ENCODE data around the gene MT2A. TPM values are rescaled to one million over a fixed set of nuclear protein-coding genes. Genes with fewer than 3 reads are reported as not detected.
A peak's percentile ranks its signal among the peaks of the same experiment; 100 is the strongest.

The MT2A gene
- total and polyA plus RNA-seq, 3 donors from 2014 or later, result 20.1 to 77.1 (median 30.7) TPM

DNA sequence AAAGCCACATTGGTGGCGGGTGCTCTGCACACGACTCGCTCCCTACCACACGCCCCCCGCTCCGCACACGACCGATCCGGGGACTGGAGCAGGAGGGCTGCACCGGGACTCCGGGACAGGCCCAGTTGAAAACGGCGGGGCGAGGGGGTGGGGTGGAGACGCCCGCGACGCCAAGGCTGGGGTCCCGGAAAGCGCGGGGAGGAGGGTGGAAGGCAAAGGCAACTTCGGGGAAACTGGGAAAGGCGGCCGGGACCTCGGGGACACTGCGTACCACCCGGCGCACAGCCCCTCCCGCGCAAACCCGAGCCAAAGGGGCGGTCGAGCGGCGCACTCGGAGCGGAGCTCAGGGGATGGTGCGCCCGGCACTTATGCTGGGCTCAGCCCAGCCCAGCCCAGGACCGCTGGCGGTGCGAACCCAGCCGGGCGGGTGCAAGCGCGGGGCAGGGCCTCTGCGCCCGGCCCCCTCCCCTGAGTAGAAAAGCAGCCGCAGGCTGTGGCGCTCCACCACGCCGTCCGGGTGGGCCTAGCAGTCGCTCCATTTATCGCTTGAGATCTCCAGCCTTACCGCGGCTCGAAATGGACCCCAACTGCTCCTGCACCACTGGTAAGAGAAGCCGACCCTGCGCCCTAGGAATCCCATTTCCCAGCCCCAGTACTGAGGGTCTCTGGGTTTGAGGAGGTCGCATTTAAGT, 23.9 kb downstream of the MT2A start, which contains the start of gene MT1M:
TSS of gene MT1M (plus strand) at position 504 of the 692 bp plus-strand sequence. CDS start at position 577, 73 bp downstream.
- WGBS, 2 donors, result 2 to 4% methylated on average over 25 to 58 of the region's 61 CpGs
- peaks cover 8% of the 10 kb centered on the region for H3K4me1 ChIP-seq
- no peaks in the 10 kb centered on the region for H3K36me3 ChIP-seq (ENCODE audit: low read depth, missing control alignments)
- intact Hi-C loops (cut with DNase I; ENCODE audit: low total_unique reads), result no loop called here
- DNase-seq, result peak; percentile 34
- H3K9me3 ChIP-seq, result no peaks in the 10 kb centered on the region
- H3K27me3 ChIP-seq, result no peaks in the 10 kb centered on the region
- peak within 1 kb of the TSS; percentile 40 to 57 for H3K4me3 ChIP-seq
- TF ChIP-seq POLR2A (IDR thresholded peaks at IDR 0.05), result no peak
- TF ChIP-seq, protein P1, sequence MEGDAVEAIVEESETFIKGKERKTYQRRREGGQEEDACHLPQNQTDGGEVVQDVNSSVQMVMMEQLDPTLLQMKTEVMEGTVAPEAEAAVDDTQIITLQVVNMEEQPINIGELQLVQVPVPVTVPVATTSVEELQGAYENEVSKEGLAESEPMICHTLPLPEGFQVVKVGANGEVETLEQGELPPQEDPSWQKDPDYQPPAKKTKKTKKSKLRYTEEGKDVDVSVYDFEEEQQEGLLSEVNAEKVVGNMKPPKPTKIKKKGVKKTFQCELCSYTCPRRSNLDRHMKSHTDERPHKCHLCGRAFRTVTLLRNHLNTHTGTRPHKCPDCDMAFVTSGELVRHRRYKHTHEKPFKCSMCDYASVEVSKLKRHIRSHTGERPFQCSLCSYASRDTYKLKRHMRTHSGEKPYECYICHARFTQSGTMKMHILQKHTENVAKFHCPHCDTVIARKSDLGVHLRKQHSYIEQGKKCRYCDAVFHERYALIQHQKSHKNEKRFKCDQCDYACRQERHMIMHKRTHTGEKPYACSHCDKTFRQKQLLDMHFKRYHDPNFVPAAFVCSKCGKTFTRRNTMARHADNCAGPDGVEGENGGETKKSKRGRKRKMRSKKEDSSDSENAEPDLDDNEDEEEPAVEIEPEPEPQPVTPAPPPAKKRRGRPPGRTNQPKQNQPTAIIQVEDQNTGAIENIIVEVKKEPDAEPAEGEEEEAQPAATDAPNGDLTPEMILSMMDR (IDR thresholded peaks at IDR 0.05), result no peak
- H3K27ac ChIP-seq, result peak within 1 kb of the TSS in 1 of 2 donors; percentile 69

- Histone ChIP-seq H3K27ac (peak overlapping the region in 1 of 2 donors; percentile 69), H3K9me3 (no peaks in the 10 kb centered on the region), H3K36me3 (ENCODE audit: low read depth, missing control alignments) (no peaks in the 10 kb centered on the region), H3K4me3 (peak overlapping the region; percentile 40 to 57), H3K4me1 (peaks cover 8% of the 10 kb centered on the region), H3K27me3 (no peaks in the 10 kb centered on the region)
- TF ChIP-seq POLR2A (IDR thresholded peaks at IDR 0.05), result no peak
- TF ChIP-seq, protein P1 (IDR thresholded peaks at IDR 0.05), result no peak
- intact Hi-C loops (cut with DNase I; ENCODE audit: low total_unique reads), result no loop called here
- DNase-seq, result no peak
- 39 to 65% methylated on average over 5 to 6 of the region's 6 CpGs for WGBS, 2 donors
These were observed 24.5 kb downstream of the MT2A start for GRCh38 chr16:56632848-56633365.

- peaks cover 14% of the 10 kb centered on the region for H3K4me1 ChIP-seq
- no peaks in the 10 kb centered on the region for H3K36me3 ChIP-seq (ENCODE audit: low read depth, missing control alignments)
- no peak for TF ChIP-seq POLR2A (IDR thresholded peaks at IDR 0.05)
- TF ChIP-seq, protein P1 (IDR thresholded peaks at IDR 0.05), result no peak
- H3K27me3 ChIP-seq, result no peaks in the 10 kb centered on the region
- no peak for DNase-seq
- H3K27ac ChIP-seq, result no peak overlapping the region
- intact Hi-C loops (cut with DNase I; ENCODE audit: low total_unique reads), result no loop called here
- no peaks in the 10 kb centered on the region for H3K9me3 ChIP-seq
- no peak overlapping the region for H3K4me3 ChIP-seq
- 59 to 67% methylated on average over 7 of the region's 7 CpGs for WGBS, 2 donors
These were observed 25.2 kb downstream of the MT2A start for GRCh38 chr16:56633535-56633934.

DNA sequence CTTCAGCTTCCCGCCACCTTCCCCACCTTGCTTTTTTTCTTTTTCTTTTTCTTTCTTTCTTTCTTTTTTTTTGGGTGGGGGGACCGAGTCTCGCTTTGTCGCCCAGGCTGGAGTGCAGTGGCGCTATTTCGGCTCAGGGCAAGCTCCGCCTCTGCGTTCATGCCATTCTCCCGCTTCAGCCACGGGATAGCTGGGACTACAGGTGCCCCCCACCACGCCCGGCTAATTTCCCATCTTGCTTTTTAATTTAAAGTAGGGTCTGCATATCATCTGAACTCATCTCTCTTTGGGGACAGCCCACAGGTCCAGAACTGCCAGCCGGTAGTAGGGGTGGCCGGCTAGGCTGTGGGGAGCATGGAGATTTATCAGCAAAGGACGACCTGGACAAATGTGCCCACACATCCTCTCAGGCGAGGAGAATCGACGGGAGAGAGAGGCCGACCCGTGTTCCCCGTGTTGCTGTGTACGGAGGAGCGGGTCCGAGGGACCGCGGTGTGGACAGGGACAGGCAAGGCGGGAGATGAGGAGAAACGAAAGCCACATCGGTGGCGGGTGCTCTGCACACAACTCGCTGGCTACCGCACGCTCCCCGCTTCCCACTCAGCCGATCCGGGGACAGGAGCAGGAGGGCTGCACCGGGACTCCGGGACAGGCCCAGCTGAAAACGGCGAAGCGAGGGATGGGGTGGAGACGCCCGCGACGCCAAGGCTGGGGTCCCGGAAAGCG, 26.5 kb downstream of the MT2A start:
- no peak for DNase-seq
- Histone ChIP-seq H3K27ac (no peak overlapping the region), H3K9me3 (no peaks in the 10 kb centered on the region), H3K4me3 (peak overlapping the region in 1 of 2 donors; percentile 10), H3K4me1 (peaks cover 19% of the 10 kb centered on the region), H3K36me3 (ENCODE audit: low read depth, missing control alignments) (no peaks in the 10 kb centered on the region), H3K27me3 (no peaks in the 10 kb centered on the region)
- 38 to 47% methylated on average over 34 to 47 of the region's 47 CpGs for WGBS, 2 donors
- intact Hi-C loops (cut with DNase I; ENCODE audit: low total_unique reads), result no loop called here
- TF ChIP-seq, protein P1 (IDR thresholded peaks at IDR 0.05), result no peak
